Liver (tissue), 9 donors: ENCODE results near the gene FKRP. TPM values are rescaled to one million over a fixed set of nuclear protein-coding genes. Genes with fewer than 3 reads are reported as not detected.

Experiments
- DNase-seq: peaks from one replicate; pipeline ENCODE4 v3.0.0-alpha.2; 2017; ENCODE audit warnings: low spot score
- H3K27ac ChIP-seq, 2 donors: one replicate each; pipeline ENCODE4 v1.7.0; 2013; ENCODE audit warnings: inconsistent platforms in 2 of 2, low read length in 2 of 2, control low read depth in 1 of 2, low read depth in 1 of 2, mild to moderate bottlenecking in 1 of 2
- H3K27me3 ChIP-seq, 4 donors: one replicate each; pipeline versions ENCODE4 v1.6.1 to v1.7.0; 2013; ENCODE audit warnings: low read length in 3 of 4, inconsistent platforms in 1 of 4, mild to moderate bottlenecking in 1 of 4, moderate library complexity in 1 of 4; ENCODE audit not compliant: control insufficient read depth in 4 of 4, insufficient read depth in 4 of 4
- H3K36me3 ChIP-seq, 4 donors: one replicate each; pipeline versions ENCODE4 v1.6.1 to v1.7.0; 2013; ENCODE audit warnings: low read length in 3 of 4, mild to moderate bottlenecking in 3 of 4, low read depth in 1 of 4, moderate library complexity in 1 of 4; ENCODE audit not compliant: control insufficient read depth in 4 of 4, insufficient read depth in 3 of 4
- H3K4me1 ChIP-seq, 4 donors: one replicate each; pipeline versions ENCODE4 v1.6.1 to v1.7.0; 2013; ENCODE audit warnings: low read length in 3 of 4, mild to moderate bottlenecking in 3 of 4, moderate library complexity in 1 of 4; ENCODE audit not compliant: control insufficient read depth in 4 of 4, insufficient read depth in 4 of 4
- H3K4me3 ChIP-seq, 3 donors: one replicate each; pipeline versions ENCODE4 v1.6.1 to v1.7.0; 2013; ENCODE audit warnings: low read length in 3 of 3, control low read depth in 1 of 3, low read depth in 1 of 3, mild to moderate bottlenecking in 1 of 3
- H3K9ac ChIP-seq, 2 donors: one replicate each; pipeline ENCODE4 v1.7.0; 2013; ENCODE audit warnings: low read length in 2 of 2, mild to moderate bottlenecking in 2 of 2, moderate library complexity in 2 of 2, control low read depth in 1 of 2, low read depth in 1 of 2
- H3K9me3 ChIP-seq, 4 donors: one replicate each; pipeline versions ENCODE4 v1.6.1 to v1.7.0; 2013; ENCODE audit warnings: low read length in 3 of 4; ENCODE audit not compliant: control insufficient read depth in 4 of 4
- CTCF ChIP-seq: fragments of 150-350 bp; IDR thresholded peaks from 2 replicates; pipeline ENCODE4 v1.5.1; 2017; ENCODE audit warnings: improper control_type of control experiment, low read depth, low read length; ENCODE audit not compliant: missing input control
- EGR1 ChIP-seq, 2 donors: IDR thresholded peaks; 2 replicates each; pipeline ENCODE4 v1.6.1; 2016 to 2018; ENCODE audit warnings: antibody characterized with exemption in 2 of 2, low read depth in 2 of 2
- FOXA1 ChIP-seq: IDR thresholded peaks from 2 replicates; pipeline ENCODE4 v1.6.1; 2016; ENCODE audit warnings: antibody characterized with exemption
- FOXA2 ChIP-seq: IDR thresholded peaks from 2 replicates; pipeline ENCODE4 v1.6.1; 2016; ENCODE audit warnings: antibody characterized with exemption
- HNF4A ChIP-seq, 2 donors: conservative IDR thresholded peaks; 2 replicates each; pipeline ENCODE4 v1.6.1; 2016; ENCODE audit warnings: antibody characterized with exemption in 2 of 2, mild to moderate bottlenecking in 2 of 2
- HNF4G ChIP-seq: IDR thresholded peaks from 2 replicates; pipeline ENCODE4 v1.6.1; 2016; ENCODE audit warnings: antibody characterized with exemption
- JUND ChIP-seq, 2 donors: IDR thresholded peaks; 2 replicates each; pipeline ENCODE4 v1.6.1; 2016; ENCODE audit warnings: antibody characterized with exemption in 2 of 2
- NR2F2 ChIP-seq: IDR thresholded peaks from 2 replicates; pipeline ENCODE4 v1.6.1; 2016; ENCODE audit warnings: antibody characterized with exemption
- RAD21 ChIP-seq, 2 donors: IDR thresholded peaks; 2 replicates each; pipeline ENCODE4 v1.6.1; 2016; ENCODE audit warnings: antibody characterized with exemption in 2 of 2, mild to moderate bottlenecking in 2 of 2
- REST ChIP-seq: IDR thresholded peaks from 2 replicates; pipeline ENCODE4 v1.6.1; 2016; ENCODE audit warnings: antibody characterized with exemption, mild to moderate bottlenecking
- RXRA ChIP-seq, 2 donors: IDR thresholded peaks; 2 replicates each; pipeline ENCODE4 v1.6.1; 2017 to 2018; ENCODE audit warnings: antibody characterized with exemption in 2 of 2, mild to moderate bottlenecking in 1 of 2
- SP1 ChIP-seq: IDR thresholded peaks from 2 replicates; pipeline ENCODE4 v1.6.1; 2018; ENCODE audit warnings: antibody characterized with exemption, mild to moderate bottlenecking
- TAF1 ChIP-seq: conservative IDR thresholded peaks from 2 replicates; pipeline ENCODE4 v1.6.1; 2016; ENCODE audit warnings: antibody characterized with exemption, mild to moderate bottlenecking
- WGBS: extraction: QIAGEN DNeasy Blood & Tissue Kit; methylation state at CpG from one replicate; pipeline ENCODE4 v1.1.7; 2013; 5-methylcytosine and 5-hydroxymethylcytosine counted together
- polyA plus RNA-seq, 2 donors: library from polyadenylated mRNA; stranded (reverse) in 1 of 2; unstranded in 1 of 2; fragments of 200-250 nt in 1 of 2; fragments of >200 nt in 1 of 2; fragmentation: Nextera tagmentation in 1 of 2; extraction: Ambion mirVana in 1 of 2; gene quantifications; one replicate each; pipeline versions ENCODE4 v1.2.1 to v1.2.3, GENCODE V29; 2013 to 2015
- total RNA-seq, 2 donors: library from RNA; depleted of rRNA; stranded (reverse); fragments of >200 nt; gene quantifications; one replicate each; pipeline ENCODE4 v1.2.3, GENCODE V29; 2014
- TF ChIP-seq, protein P1 (sequence below): IDR thresholded peaks from 2 replicates; pipeline ENCODE4 v1.6.1; 2016; ENCODE audit warnings: antibody characterized with exemption
- donor health status: healthy.
- donor health status: healthy.
- donor health status: healthy.
- donor health status: healthy.
- donor health status: healthy.

FKRP gene
- total and polyA plus RNA-seq, 4 donors: 2.5 to 11.1 (median 8.1) TPM

DNA sequence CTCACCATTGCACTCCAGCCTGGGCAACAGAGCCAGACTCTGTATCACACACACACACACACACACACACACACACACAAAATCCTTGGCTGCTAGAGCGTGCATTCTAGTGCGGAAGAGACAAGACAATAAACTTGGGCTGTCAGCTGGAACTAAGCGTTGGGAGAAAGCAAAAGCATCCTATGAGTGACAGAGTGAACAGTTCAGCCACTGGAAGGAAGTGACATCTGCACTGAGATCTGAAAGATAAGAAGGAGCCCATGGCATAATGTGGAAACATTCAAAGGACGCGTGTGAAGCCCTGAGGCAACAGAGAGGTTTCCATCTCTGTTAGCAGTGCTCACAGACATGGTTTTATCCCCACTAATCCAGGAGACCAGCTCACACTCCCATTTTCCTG lies 46.1 kb downstream of the FKRP start:
- Histone ChIP-seq H3K27me3 (no peaks in the 10 kb centered on the region), H3K4me1 (peaks cover 6 to 14% (median 10%) of the 10 kb centered on the region in 4 donors), H3K4me3 (no peak overlapping the region), H3K9ac (no peak overlapping the region), H3K36me3 (no peaks in the 10 kb centered on the region), H3K27ac (no peak overlapping the region), H3K9me3 (no peaks in the 10 kb centered on the region)
- WGBS: 81% methylated on average over 5 of the region's 5 CpGs
- no peak for DNase-seq
- no peak for TF ChIP-seq EGR1 (IDR thresholded peaks at IDR 0.05; ENCODE audit: low read depth in 2 of 2)

DNA sequence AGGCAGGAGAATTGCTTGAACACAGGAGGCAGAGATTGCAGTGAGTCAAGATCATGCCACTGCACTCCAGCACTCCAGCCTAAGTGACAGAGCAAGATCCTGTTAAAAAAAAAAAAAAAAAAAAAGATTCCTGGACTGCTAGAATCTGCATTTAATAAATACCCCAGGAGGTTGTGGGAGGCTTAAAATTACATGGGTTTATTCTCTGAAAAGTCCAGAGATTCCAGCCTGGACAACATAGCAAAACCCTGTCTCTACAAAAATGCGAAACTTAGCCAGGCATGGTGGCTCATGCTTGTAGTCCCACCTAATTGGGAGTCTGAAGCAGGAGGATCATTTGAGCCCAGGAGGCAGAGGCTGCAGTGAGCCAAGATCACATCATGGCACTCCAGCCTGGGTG lies 52.0 kb downstream of the FKRP start:
- Histone ChIP-seq H3K9me3 (no peaks in the 10 kb centered on the region), H3K27ac (no peak overlapping the region), H3K9ac (no peak overlapping the region), H3K4me1 (no peaks in the 10 kb centered on the region), H3K4me3 (no peak overlapping the region), H3K36me3 (no peaks in the 10 kb centered on the region), H3K27me3 (no peaks in the 10 kb centered on the region)
- 100% methylated on average over 1 of the region's 1 CpG for WGBS
- TF ChIP-seq, protein P1, sequence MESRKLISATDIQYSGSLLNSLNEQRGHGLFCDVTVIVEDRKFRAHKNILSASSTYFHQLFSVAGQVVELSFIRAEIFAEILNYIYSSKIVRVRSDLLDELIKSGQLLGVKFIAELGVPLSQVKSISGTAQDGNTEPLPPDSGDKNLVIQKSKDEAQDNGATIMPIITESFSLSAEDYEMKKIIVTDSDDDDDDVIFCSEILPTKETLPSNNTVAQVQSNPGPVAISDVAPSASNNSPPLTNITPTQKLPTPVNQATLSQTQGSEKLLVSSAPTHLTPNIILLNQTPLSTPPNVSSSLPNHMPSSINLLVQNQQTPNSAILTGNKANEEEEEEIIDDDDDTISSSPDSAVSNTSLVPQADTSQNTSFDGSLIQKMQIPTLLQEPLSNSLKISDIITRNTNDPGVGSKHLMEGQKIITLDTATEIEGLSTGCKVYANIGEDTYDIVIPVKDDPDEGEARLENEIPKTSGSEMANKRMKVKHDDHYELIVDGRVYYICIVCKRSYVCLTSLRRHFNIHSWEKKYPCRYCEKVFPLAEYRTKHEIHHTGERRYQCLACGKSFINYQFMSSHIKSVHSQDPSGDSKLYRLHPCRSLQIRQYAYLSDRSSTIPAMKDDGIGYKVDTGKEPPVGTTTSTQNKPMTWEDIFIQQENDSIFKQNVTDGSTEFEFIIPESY: no peak
- TF ChIP-seq NR2F2 (no peak), FOXA2 (no peak), SP1 (no peak), TAF1 (no peak), EGR1 (IDR thresholded peaks at IDR 0.05; ENCODE audit: low read depth in 2 of 2) (no peak)
- no peak for DNase-seq

DNA sequence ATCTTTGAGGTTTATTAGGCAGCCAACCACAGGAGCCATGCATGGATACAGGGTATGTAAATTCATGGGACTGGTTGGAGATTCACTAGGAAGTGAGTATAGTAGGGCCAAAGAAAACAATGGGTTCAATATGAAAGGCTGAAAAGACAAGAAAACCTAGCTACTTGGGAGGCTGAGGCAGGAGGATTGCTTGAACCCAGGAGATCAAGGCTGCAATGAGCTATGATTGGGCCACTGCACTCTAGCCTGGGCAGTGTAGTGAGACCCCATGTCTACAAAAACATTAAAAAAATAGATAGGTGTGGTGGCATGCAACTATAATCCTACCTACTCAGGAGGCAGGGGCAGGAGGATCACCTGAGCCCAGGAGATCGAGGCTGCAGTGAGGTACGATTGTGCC lies 52.9 kb downstream of the FKRP start:
- 96% methylated on average over 2 of the region's 2 CpGs for WGBS

More for the DNA sequence above, 52.9 kb downstream of the FKRP start:
- Histone ChIP-seq H3K36me3 (no peaks in the 10 kb centered on the region), H3K4me1 (peaks cover 0 to 4% (median 4%) of the 10 kb centered on the region in 4 donors), H3K9ac (no peak overlapping the region), H3K9me3 (no peaks in the 10 kb centered on the region), H3K4me3 (no peak overlapping the region), H3K27me3 (no peaks in the 10 kb centered on the region), H3K27ac (no peak overlapping the region)
- no peak for TF ChIP-seq HNF4A (conservative IDR thresholded peaks at IDR 0.05)
- no peak for TF ChIP-seq TAF1
- no peak for TF ChIP-seq HNF4G
- TF ChIP-seq REST: no peak
- no peak for TF ChIP-seq RXRA (IDR thresholded peaks at IDR 0.05)
- TF ChIP-seq CTCF: no peak
- TF ChIP-seq FOXA2: no peak
- TF ChIP-seq RAD21 (IDR thresholded peaks at IDR 0.05): no peak
- no peak for TF ChIP-seq FOXA1
- no peak for TF ChIP-seq JUND (IDR thresholded peaks at IDR 0.05)
- no peak for TF ChIP-seq EGR1 (IDR thresholded peaks at IDR 0.05; ENCODE audit: low read depth in 2 of 2)
- DNase-seq: no peak
